IMR-90 (cell line): ENCODE results near the gene LRRC37A3. TPM values are rescaled to one million over a fixed set of nuclear protein-coding genes. Genes with fewer than 3 reads are reported as not detected.
"Not testable (repeated sequence)": the region's sequence is repeated elsewhere in the genome, so short reads cannot be mapped to it uniquely, and the experiment has no call there.

Source experiments
- ATAC-seq: fragments of 200-7000 bp; cut with Tn5 transposase; 2 replicates; pipeline ENCODE4 v1.9.1; 2020; ENCODE audit warnings: low read depth, mild to moderate bottlenecking, moderate library complexity
- BruUV-seq: library from RNA; stranded (reverse); fragments of 400-500 nt; replicated peaks from 2 replicates; lab custom pipeline; 2021; lab: Mats Ljungman, UMichigan
- CTCF ChIA-PET: fragments of 300-600 bp; formaldehyde crosslinking; extraction: SDS; loops from one replicate; lab custom pipeline; 2021; ENCODE audit warnings: antibody characterized with exemption; lab: Yijun Ruan, JAX
- POLR2A ChIA-PET: fragments of 300-600 bp; sonication (Branson Sonifier 250); formaldehyde crosslinking; loops from one replicate; lab custom pipeline; 2022; ENCODE audit warnings: antibody characterized with exemption; ENCODE audit not compliant: unreplicated experiment; lab: Charles Lee
- DNase-seq: peaks from one replicate; pipeline ENCODE4 v3.0.0; 2013
- H2AFZ ChIP-seq: replicated peaks from 2 replicates; pipeline ENCODE3; 2013; ENCODE audit warnings: low read length, mild to moderate bottlenecking; ENCODE audit not compliant: poor library complexity
- H2AK5ac ChIP-seq: 2 replicates; pipeline ENCODE4 v1.6.1; 2013; ENCODE audit warnings: low read depth, low read length, inconsistent platforms
- H2AK9ac ChIP-seq: replicated peaks from 2 replicates; pipeline ENCODE3; 2013; ENCODE audit warnings: mild to moderate bottlenecking, low read depth, low read length, moderate library complexity; ENCODE audit not compliant: poor library complexity
- H2BK120ac ChIP-seq: 2 replicates; pipeline ENCODE4 v1.6.1; 2013; ENCODE audit warnings: low read depth, low read length, inconsistent platforms
- H2BK15ac ChIP-seq: 3 replicates; pipeline ENCODE4 v1.6.1; 2013; ENCODE audit warnings: low read depth, low read length, inconsistent platforms
- H2BK20ac ChIP-seq: 2 replicates; pipeline ENCODE4 v1.6.1; 2013; ENCODE audit warnings: low read depth, mild to moderate bottlenecking, inconsistent platforms, low read length, moderate library complexity
- H2BK5ac ChIP-seq: 2 replicates; pipeline ENCODE4 v1.6.1; 2013; ENCODE audit warnings: mild to moderate bottlenecking, low read depth, low read length, inconsistent platforms; ENCODE audit not compliant: poor library complexity, severe bottlenecking
- H3K14ac ChIP-seq: replicated peaks from 2 replicates; pipeline ENCODE4 v1.6.1; 2013; ENCODE audit warnings: low read depth, low read length, inconsistent platforms
- H3K18ac ChIP-seq: 2 replicates; pipeline ENCODE4 v1.6.1; 2013; ENCODE audit warnings: low read depth, low read length, control low read depth
- H3K23ac ChIP-seq: 2 replicates; pipeline ENCODE4 v1.6.1; 2013; ENCODE audit warnings: low read depth, low read length, inconsistent platforms
- H3K27ac ChIP-seq: 2 replicates; pipeline ENCODE4 v1.5.1; 2013; ENCODE audit warnings: mild to moderate bottlenecking, control low read depth, low read length; ENCODE audit not compliant: insufficient read depth
- H3K27me3 ChIP-seq: 2 replicates; pipeline ENCODE4 v1.6.1; 2013; ENCODE audit warnings: low read length; ENCODE audit not compliant: control insufficient read depth, insufficient read depth
- H3K36me3 ChIP-seq: 2 replicates; pipeline ENCODE4 v1.6.1; 2013; ENCODE audit warnings: low read length, mixed read lengths; ENCODE audit not compliant: control insufficient read depth, insufficient read depth
- H3K4ac ChIP-seq: 2 replicates; pipeline ENCODE4 v1.6.1; 2013; ENCODE audit warnings: low read depth, low read length, inconsistent platforms
- H3K4me1 ChIP-seq: 2 replicates; pipeline ENCODE4 v1.6.1; 2013; ENCODE audit warnings: low read length, mixed read lengths; ENCODE audit not compliant: control insufficient read depth, insufficient read depth
- H3K4me2 ChIP-seq: 2 replicates; pipeline ENCODE4 v1.6.1; 2013; ENCODE audit warnings: low read depth, mild to moderate bottlenecking, control low read depth, low read length, moderate library complexity
- H3K4me3 ChIP-seq: 2 replicates; pipeline ENCODE4 v1.5.1; 2013; ENCODE audit warnings: low read depth, mild to moderate bottlenecking, control low read depth, low read length, moderate library complexity; ENCODE audit not compliant: insufficient read depth
- H3K56ac ChIP-seq: 2 replicates; pipeline ENCODE4 v1.6.1; 2013; ENCODE audit warnings: low read length, inconsistent platforms; ENCODE audit not compliant: insufficient read depth; ENCODE audit errors: extremely low read depth
- H3K79me1 ChIP-seq, 2 experiments: 2 replicates each; pipeline ENCODE4 v1.6.1; 2013; ENCODE audit warnings: low read length in 2 of 2, inconsistent platforms in 1 of 2, low read depth in 1 of 2
- H3K9ac ChIP-seq: 2 replicates; pipeline ENCODE4 v1.6.1; 2013; ENCODE audit warnings: low read depth, low read length, control low read depth
- H3K9me1 ChIP-seq: 2 replicates; pipeline ENCODE4 v1.6.1; 2013; ENCODE audit warnings: low read length, inconsistent platforms; ENCODE audit not compliant: insufficient read depth
- H3K9me3 ChIP-seq: 2 replicates; pipeline ENCODE4 v1.6.1; 2013; ENCODE audit warnings: low read length; ENCODE audit not compliant: control insufficient read depth, insufficient read depth
- H4K20me1 ChIP-seq: 2 replicates; pipeline ENCODE4 v1.6.1; 2013; ENCODE audit warnings: low read length, inconsistent platforms; ENCODE audit not compliant: insufficient read depth
- H4K5ac ChIP-seq: 2 replicates; pipeline ENCODE4 v1.6.1; 2013; ENCODE audit warnings: mild to moderate bottlenecking, low read depth, low read length, control low read depth
- H4K8ac ChIP-seq, 2 experiments: 2 replicates each; pipeline ENCODE4 v1.6.1; 2013; ENCODE audit warnings: low read depth in 2 of 2, low read length in 2 of 2, control low read depth in 1 of 2, inconsistent platforms in 1 of 2
- H4K91ac ChIP-seq: 2 replicates; pipeline ENCODE4 v1.6.1; 2013; ENCODE audit warnings: low read depth, low read length, inconsistent platforms; ENCODE audit not compliant: insufficient read depth
- WGBS, 2 experiments: methylation state at CpG; one replicate each; pipeline versions ENCODE4 v1.1.5 to v1.1.7; 2013; ENCODE audit warnings: missing lambda C conversion rate in 2 of 2; ENCODE audit not compliant: insufficient read length in 1 of 2; ENCODE audit errors: extremely low coverage in 2 of 2; 5-methylcytosine and 5-hydroxymethylcytosine counted together
- dilution Hi-C: fragments of 300-500 bp; cut with HindIII; formaldehyde crosslinking; loops from one replicate; pipeline ENCODE4 v1.14.3; 2018; ENCODE audit warnings: low sequenced_read_pairs; ENCODE audit not compliant: unreplicated experiment
- in situ Hi-C: fragments of 300-500 bp; cut with MboI; formaldehyde crosslinking; loops from 3 replicates; pipeline ENCODE4 v1.14.3; 2019; ENCODE audit warnings: low sequenced_read_pairs, inconsistent platforms, mixed read lengths
- intact Hi-C: fragments of 100-400 bp; cut with micrococcal nuclease; formaldehyde crosslinking; loops from 2 replicates; pipeline ENCODE4 v1.10.0; 2022
- polyA plus RNA-seq, 3 experiments: library from polyadenylated mRNA; depleted of rRNA; stranded (reverse); fragments of >200 nt; gene quantifications; 2 replicates each; pipeline ENCODE4 v1.2.3, GENCODE V29; 2012; ENCODE audit warnings: low replicate concordance in 1 of 3
- total RNA-seq: library from RNA; depleted of rRNA; stranded (reverse); fragments of >200 nt; gene quantifications from 2 replicates; pipeline ENCODE4 v1.2.3, GENCODE V29; 2012

The LRRC37A3 gene
- total and polyA plus RNA-seq, 2 of the 4 experiments (the other 2 are of a cell fraction) = 3.1 to 4.5 TPM

GRCh38 chr17:64843918-64844317, 75.4 kb downstream of the LRRC37A3 start:
- H2BK5ac ChIP-seq, H4K8ac ChIP-seq, H3K4me3 ChIP-seq, in situ Hi-C loops, H2BK20ac ChIP-seq, H2AK9ac ChIP-seq, H2BK120ac ChIP-seq, POLR2A ChIA-PET, H3K9me1 ChIP-seq, ATAC-seq, H2BK15ac ChIP-seq, H3K18ac ChIP-seq, H4K91ac ChIP-seq, H3K4me2 ChIP-seq, H3K4ac ChIP-seq, H3K36me3 ChIP-seq, intact Hi-C loops, H3K9me3 ChIP-seq, H2AFZ ChIP-seq, H3K4me1 ChIP-seq, H3K79me1 ChIP-seq, H3K9ac ChIP-seq, H3K23ac ChIP-seq, dilution Hi-C loops, H4K5ac ChIP-seq, DNase-seq, H4K20me1 ChIP-seq, BruUV-seq, H2AK5ac ChIP-seq, H3K14ac ChIP-seq, H3K27me3 ChIP-seq, H3K56ac ChIP-seq, CTCF ChIA-PET, H3K27ac ChIP-seq: not testable (repeated sequence)
- no CpG with 5 or more reads among the region's 8 CpGs for WGBS, 2 experiments

- intact Hi-C loops, H2BK120ac ChIP-seq, H2AFZ ChIP-seq, H3K36me3 ChIP-seq, H3K9me3 ChIP-seq, H3K79me1 ChIP-seq, CTCF ChIA-PET, H3K4ac ChIP-seq, H3K9ac ChIP-seq, H4K91ac ChIP-seq, H3K4me1 ChIP-seq, H3K23ac ChIP-seq, H3K27me3 ChIP-seq, H3K4me2 ChIP-seq, H3K18ac ChIP-seq, H2BK15ac ChIP-seq, H4K20me1 ChIP-seq, H3K14ac ChIP-seq, POLR2A ChIA-PET, H4K5ac ChIP-seq, BruUV-seq, H4K8ac ChIP-seq, H3K56ac ChIP-seq, H2BK20ac ChIP-seq, in situ Hi-C loops, DNase-seq, dilution Hi-C loops, H3K27ac ChIP-seq, ATAC-seq, H2AK9ac ChIP-seq, H3K9me1 ChIP-seq, H3K4me3 ChIP-seq, H2AK5ac ChIP-seq, H2BK5ac ChIP-seq: not testable (repeated sequence)
- WGBS, 2 experiments = no CpG with 5 or more reads among the region's 3 CpGs
Observed at GRCh38 chr17:64842900-64843299, 76.4 kb downstream of the LRRC37A3 start.
